HCT116 (cell line): ENCODE measurements around the gene C14orf132. TPM values are rescaled to one million over a fixed set of nuclear protein-coding genes. Genes with fewer than 3 reads are reported as not detected.

ENCODE experiments used
- ATAC-seq: fragments of 200-7000 bp; cut with Tn5 transposase; 2 replicates; pipeline ENCODE4 v1.9.1; 2020; ENCODE audit warnings: mild to moderate bottlenecking, moderate library complexity
- BruUV-seq: library from RNA; stranded (reverse); fragments of 400-500 nt; replicated peaks from 2 replicates; lab custom pipeline; 2021; lab: Mats Ljungman, UMichigan
- CTCF ChIA-PET: fragments of 300-600 bp; sonication (Branson Sonifier 250); formaldehyde crosslinking; loops from one replicate; lab custom pipeline; 2021; ENCODE audit warnings: antibody characterized with exemption; lab: Charles Lee
- POLR2A ChIA-PET: fragments of 300-600, 350-600 bp; sonication (Branson Sonifier 250); formaldehyde crosslinking; loops from one replicate; lab custom pipeline; 2021; ENCODE audit warnings: antibody characterized with exemption; lab: Charles Lee
- RAD21 ChIA-PET, 2 experiments: fragments of 300-600 bp; sonication (Branson Sonifier 250); formaldehyde crosslinking; loops; one replicate each; lab custom pipeline; 2023; ENCODE audit warnings: low total read pairs in 2 of 2; ENCODE audit not compliant: uncharacterized antibody in 2 of 2, unreplicated experiment in 2 of 2, low non-redundant PET in 1 of 2; lab: Charles Lee
- DNase-seq: peaks from one replicate; pipeline ENCODE4 v3.0.0-alpha.2; 2010; ENCODE audit warnings: low read depth, low spot score
- H2AFZ ChIP-seq: fragments of 200-600 bp; shearing (Covaris generic), sonication (generic); 2 replicates; pipeline ENCODE4 v1.6.1; 2017; ENCODE audit warnings: low read depth, mixed run types, mixed read lengths, antibody characterized with exemption, low read length; ENCODE audit not compliant: poor library complexity, severe bottlenecking
- H3K27ac ChIP-seq: 2 replicates; pipeline ENCODE4 v1.5.1; 2012; ENCODE audit warnings: low read depth, low read length
- H3K27me3 ChIP-seq: fragments of 200-600 bp; sonication (generic); 2 replicates; pipeline ENCODE4 v1.6.1; 2016; ENCODE audit warnings: mixed run types, low read length, mixed read lengths; ENCODE audit not compliant: insufficient read depth
- H3K36me3 ChIP-seq, 2 experiments: fragments of 200-500 bp in 1 of 2; fragments of 200-600 bp in 1 of 2; sonication (Bioruptor generic) in 1 of 2; sonication (generic) in 1 of 2; 2 replicates each; pipeline versions ENCODE4 v1.5.1 to v1.6.1; 2014 to 2016; ENCODE audit warnings: low read length in 2 of 2, inconsistent platforms in 1 of 2, mixed read lengths in 1 of 2, mixed run types in 1 of 2; ENCODE audit not compliant: insufficient read depth in 2 of 2, control insufficient read depth in 1 of 2
- H3K4me1 ChIP-seq, 2 experiments: fragments of 200-600 bp in 1 of 2; sonication (generic) in 1 of 2; 2 replicates each; pipeline versions ENCODE4 v1.5.1 to v1.6.1; 2012 to 2017; ENCODE audit warnings: low read length in 2 of 2, inconsistent platforms in 1 of 2, mild to moderate bottlenecking in 1 of 2, mixed read lengths in 1 of 2, mixed run types in 1 of 2, moderate library complexity in 1 of 2; ENCODE audit not compliant: insufficient read depth in 2 of 2, control insufficient read depth in 1 of 2
- H3K4me2 ChIP-seq: fragments of 200-600 bp; sonication (generic); 2 replicates; pipeline ENCODE4 v1.6.1; 2017; ENCODE audit warnings: mixed run types, low read length, mixed read lengths
- H3K4me3 ChIP-seq, 2 experiments: fragments of 200-600 bp in 1 of 2; sonication (generic) in 1 of 2; replicated peaks in 1 of 2; 2 replicates each; pipeline ENCODE4 v1.5.1; 2011 to 2016; ENCODE audit warnings: low read length in 2 of 2, control low read depth in 1 of 2, low read depth in 1 of 2, mild to moderate bottlenecking in 1 of 2, mixed read lengths in 1 of 2, mixed run types in 1 of 2
- H3K79me2 ChIP-seq: fragments of 200-600 bp; sonication (generic); 2 replicates; pipeline ENCODE4 v1.6.1; 2017; ENCODE audit warnings: mild to moderate bottlenecking, mixed run types, low read length, moderate library complexity, mixed read lengths; ENCODE audit not compliant: insufficient read depth
- H3K9ac ChIP-seq: fragments of 200-600 bp; sonication (generic); 2 replicates; pipeline ENCODE4 v1.6.1; 2016; ENCODE audit warnings: low read length, mixed read lengths
- H3K9me2 ChIP-seq: fragments of 200-600 bp; sonication (generic), shearing (Covaris generic); 2 replicates; pipeline ENCODE4 v1.6.1; 2017; ENCODE audit warnings: mixed run types, mild to moderate bottlenecking, moderate library complexity; ENCODE audit not compliant: insufficient read depth
- H3K9me3 ChIP-seq, 2 experiments: fragments of 200-500 bp in 1 of 2; fragments of 200-600 bp in 1 of 2; sonication (Bioruptor generic) in 1 of 2; sonication (generic) in 1 of 2; 2 replicates each; pipeline ENCODE4 v1.6.1; 2014 to 2017; ENCODE audit warnings: low read length in 2 of 2, mixed read lengths in 2 of 2, inconsistent platforms in 1 of 2, low read depth in 1 of 2, mild to moderate bottlenecking in 1 of 2, mixed run types in 1 of 2, moderate library complexity in 1 of 2; ENCODE audit not compliant: control insufficient read depth in 1 of 2, insufficient read depth in 1 of 2
- H4K20me1 ChIP-seq: fragments of 200-600 bp; sonication (generic), shearing (Covaris generic); 2 replicates; pipeline ENCODE4 v1.6.1; 2017; ENCODE audit warnings: mixed run types, mild to moderate bottlenecking, moderate library complexity; ENCODE audit not compliant: insufficient read depth
- CEBPB ChIP-seq: IDR thresholded peaks from 2 replicates; pipeline ENCODE4 v1.6.1; 2012; ENCODE audit warnings: low read depth
- EGR1 ChIP-seq: IDR thresholded peaks from 2 replicates; pipeline ENCODE4 v1.6.1; 2012; ENCODE audit warnings: low read depth
- EZH2 ChIP-seq: fragments of 200-600 bp; sonication (generic); IDR thresholded peaks from 2 replicates; pipeline ENCODE4 v1.6.1; 2017; ENCODE audit warnings: antibody characterized with exemption, mixed run types
- JUND ChIP-seq: IDR thresholded peaks from 2 replicates; pipeline ENCODE4 v1.6.1; 2012
- RAD21 ChIP-seq: IDR thresholded peaks from 2 replicates; pipeline ENCODE4 v1.6.1; 2012; ENCODE audit warnings: low read depth, mild to moderate bottlenecking
- REST ChIP-seq: IDR thresholded peaks from 2 replicates; pipeline ENCODE4 v1.6.1; 2012; ENCODE audit warnings: low read depth
- SP1 ChIP-seq: IDR thresholded peaks from 2 replicates; pipeline ENCODE4 v1.6.1; 2012; ENCODE audit warnings: low read depth
- SRF ChIP-seq: IDR thresholded peaks from 2 replicates; pipeline ENCODE4 v1.6.1; 2012; ENCODE audit warnings: low read depth
- TCF7L2 ChIP-seq: IDR thresholded peaks from 2 replicates; pipeline ENCODE4 v1.7.0; 2011; ENCODE audit warnings: borderline replicate concordance, inconsistent platforms; ENCODE audit not compliant: insufficient read depth, insufficient read length; ENCODE audit errors: extremely low read depth
- intact Hi-C: fragments of 100-400 bp; cut with micrococcal nuclease; formaldehyde crosslinking; loops from 2 replicates; pipeline ENCODE4 v1.10.0; 2022
- total RNA-seq: library from RNA; stranded (reverse); gene quantifications from one replicate; pipeline ENCODE4 v1.2.1, GENCODE V29; 2021; ENCODE audit not compliant: unreplicated experiment

C14orf132 gene
- total RNA-seq, 1 experiment from 2014 or later, result 3.4 TPM

GRCh38 chr14:96042248-96042930, 3.2 kb downstream of the C14orf132 start:
- H3K27me3 ChIP-seq, result no peaks in the 10 kb centered on the region
- TF ChIP-seq CEBPB, result no peak
- TF ChIP-seq SP1, result no peak
- TF ChIP-seq RAD21, result no peak
- no peak for TF ChIP-seq EZH2
- no peak for TF ChIP-seq REST
- no peaks in the 10 kb centered on the region for H4K20me1 ChIP-seq
- no TSS peak for BruUV-seq
- H2AFZ ChIP-seq, result no peak overlapping the region
- H3K4me2 ChIP-seq, result no peak overlapping the region
- H3K36me3 ChIP-seq, result no peaks in the 10 kb centered on the region
- ChIA-PET POLR2A (no interaction called here), RAD21 (no interaction called here), CTCF (interaction anchor here (1.2 kb wide), 1 partner anchor 10 kb away, joined by 4 read pairs; no protein-coding TSS in a partner anchor)
- H3K4me3 ChIP-seq, result no peak overlapping the region
- peaks cover 18 to 25% of the 10 kb centered on the region in 2 experiments for H3K4me1 ChIP-seq
- H3K9me2 ChIP-seq, result no peaks in the 10 kb centered on the region
- no peaks in the 10 kb centered on the region for H3K79me2 ChIP-seq
- ATAC-seq (no peak), DNase-seq (no peak)
- no peaks in the 10 kb centered on the region for H3K9me3 ChIP-seq
- H3K9ac ChIP-seq, result no peak overlapping the region
- intact Hi-C loops, result no loop called here
- no peak overlapping the region for H3K27ac ChIP-seq

GRCh38 chr14:96046630-96047029, 7.5 kb downstream of the C14orf132 start:
- CTCF ChIA-PET, result interaction anchor here (1.3 kb wide), 1 partner anchor 47 kb away, joined by 3 read pairs; no protein-coding TSS in a partner anchor
- Histone ChIP-seq H3K9ac (no peak overlapping the region), H4K20me1 (no peaks in the 10 kb centered on the region), H3K4me3 (no peak overlapping the region), H3K9me2 (no peaks in the 10 kb centered on the region)
- no TSS peak for BruUV-seq
- TF ChIP-seq EGR1 (no peak), CEBPB (no peak), SRF (no peak), EZH2 (no peak), SP1 (no peak), JUND (no peak), TCF7L2 (no peak)
- TF ChIP-seq, all 23 proteins: peak for 0
- Histone ChIP-seq H3K4me1 (no peaks in the 10 kb centered on the region), H3K79me2 (no peaks in the 10 kb centered on the region), H3K27me3 (no peaks in the 10 kb centered on the region), H3K27ac (no peak overlapping the region), H3K4me2 (no peak overlapping the region), H3K9me3 (no peaks in the 10 kb centered on the region), H2AFZ (no peak overlapping the region), H3K36me3 (no peaks in the 10 kb centered on the region)
- ATAC-seq (no peak), DNase-seq (no peak)
- ChIA-PET POLR2A (no interaction called here), RAD21 (no interaction called here)
- intact Hi-C loops, result no loop called here
